Trophoblast cell (in vitro differentiated cells and primary cell): ENCODE measurements around the gene CYP2E1.

Experiments used
- DNase-seq, 2 donors: peaks; one replicate each; pipeline ENCODE4 v3.0.0-alpha.2; 2016
- H2AFZ ChIP-seq: 2 replicates; pipeline ENCODE4 v1.6.1; 2013; ENCODE audit warnings: low read length, moderate library complexity, mild to moderate bottlenecking; ENCODE audit not compliant: insufficient read depth, poor library complexity
- H2AK5ac ChIP-seq: 2 replicates; pipeline ENCODE4 v1.6.1; 2013; ENCODE audit warnings: mild to moderate bottlenecking, low read length
- H2BK120ac ChIP-seq: 2 replicates; pipeline ENCODE4 v1.6.1; 2013; ENCODE audit warnings: low read length, mild to moderate bottlenecking, moderate library complexity; ENCODE audit not compliant: insufficient read depth, poor library complexity
- H2BK12ac ChIP-seq: 2 replicates; pipeline ENCODE4 v1.6.1; 2013; ENCODE audit warnings: mild to moderate bottlenecking, low read length, moderate library complexity
- H2BK5ac ChIP-seq: 2 replicates; pipeline ENCODE4 v1.6.1; 2013; ENCODE audit warnings: low read length, low read depth, moderate library complexity, mild to moderate bottlenecking; ENCODE audit not compliant: poor library complexity
- H3K14ac ChIP-seq: 2 replicates; pipeline ENCODE4 v1.6.1; 2013; ENCODE audit warnings: mild to moderate bottlenecking, low read length
- H3K18ac ChIP-seq: 2 replicates; pipeline ENCODE4 v1.6.1; 2013; ENCODE audit warnings: mild to moderate bottlenecking, low read length
- H3K23ac ChIP-seq: 2 replicates; pipeline ENCODE4 v1.6.1; 2013; ENCODE audit warnings: low read length
- H3K27ac ChIP-seq: 2 replicates; pipeline ENCODE4 v1.5.1; 2013; ENCODE audit warnings: low read depth, mild to moderate bottlenecking, inconsistent platforms, low read length, moderate library complexity
- H3K27me3 ChIP-seq: 2 replicates; pipeline ENCODE4 v1.6.1; 2013; ENCODE audit warnings: inconsistent platforms, mild to moderate bottlenecking, low read length, moderate library complexity; ENCODE audit not compliant: insufficient read depth
- H3K36me3 ChIP-seq, 2 experiments: 1 replicate in 1 of 2; 2 replicates in 1 of 2; pipeline ENCODE4 v1.6.1; 2013; ENCODE audit warnings: low read length in 2 of 2, mild to moderate bottlenecking in 2 of 2, moderate library complexity in 1 of 2; ENCODE audit not compliant: insufficient read depth in 2 of 2, control insufficient read depth in 1 of 2
- H3K4ac ChIP-seq: 2 replicates; pipeline ENCODE4 v1.6.1; 2013; ENCODE audit warnings: low read depth, mild to moderate bottlenecking, low read length, moderate library complexity
- H3K4me1 ChIP-seq, 2 experiments: 1 replicate in 1 of 2; 2 replicates in 1 of 2; pipeline ENCODE4 v1.6.1; 2013; ENCODE audit warnings: low read length in 2 of 2, mild to moderate bottlenecking in 2 of 2, moderate library complexity in 1 of 2; ENCODE audit not compliant: insufficient read depth in 2 of 2, control insufficient read depth in 1 of 2
- H3K4me2 ChIP-seq: 2 replicates; pipeline ENCODE4 v1.6.1; 2013; ENCODE audit warnings: inconsistent platforms, mild to moderate bottlenecking, low read length, moderate library complexity
- H3K4me3 ChIP-seq: 2 replicates; pipeline ENCODE4 v1.5.1; 2013; ENCODE audit warnings: mild to moderate bottlenecking, low read depth, low read length, inconsistent platforms
- H3K79me1 ChIP-seq: one replicate; pipeline ENCODE4 v1.6.1; 2013; ENCODE audit warnings: low read length
- H3K79me2 ChIP-seq: 2 replicates; pipeline ENCODE4 v1.6.1; 2013; ENCODE audit warnings: low read length, mild to moderate bottlenecking; ENCODE audit not compliant: control insufficient read depth, insufficient read depth, poor library complexity
- H3K9ac ChIP-seq: 2 replicates; pipeline ENCODE4 v1.6.1; 2013; ENCODE audit warnings: mild to moderate bottlenecking, low read length
- H3K9me3 ChIP-seq: 2 replicates; pipeline ENCODE4 v1.6.1; 2013; ENCODE audit warnings: low read depth, mild to moderate bottlenecking, control low read depth, inconsistent platforms, low read length; ENCODE audit not compliant: insufficient read depth
- H4K12ac ChIP-seq: 2 replicates; pipeline ENCODE4 v1.6.1; 2013; ENCODE audit warnings: low read depth, mild to moderate bottlenecking, low read length, moderate library complexity
- H4K8ac ChIP-seq: 2 replicates; pipeline ENCODE4 v1.6.1; 2013; ENCODE audit warnings: low read depth, mild to moderate bottlenecking, low read length, moderate library complexity
- H4K91ac ChIP-seq: one replicate; pipeline ENCODE4 v1.6.1; 2013; ENCODE audit warnings: low read depth, mild to moderate bottlenecking, low read length, moderate library complexity
- WGBS: extraction: QIAGEN DNeasy Blood & Tissue Kit; methylation state at CpG from one replicate; pipeline ENCODE4 v1.1.7; 2013; ENCODE audit warnings: missing lambda C conversion rate; ENCODE audit not compliant: insufficient read length, insufficient coverage; ENCODE audit errors: extremely low coverage; 5-methylcytosine and 5-hydroxymethylcytosine counted together

Gene CYP2E1

GRCh38 chr10:133527771-133528271, 658 bp downstream of the CYP2E1 start:
- no peak for DNase-seq
- Histone ChIP-seq H3K14ac (no peak overlapping the region), H3K79me2 (no peaks in the 10 kb centered on the region), H3K23ac (no peak overlapping the region), H4K91ac (no peak overlapping the region), H3K4ac (no peak overlapping the region), H3K9me3 (peaks cover 60% of the 10 kb centered on the region), H4K8ac (no peak overlapping the region), H4K12ac (no peak overlapping the region), H3K27me3 (no peaks in the 10 kb centered on the region), H2AK5ac (no peak overlapping the region), H3K4me3 (no peak overlapping the region), H3K4me2 (no peak overlapping the region), H3K79me1 (no peaks in the 10 kb centered on the region), H3K9ac (no peak overlapping the region), H2BK120ac (no peak overlapping the region), H3K18ac (no peak overlapping the region), H2AFZ (no peak overlapping the region), H3K4me1 (no peaks in the 10 kb centered on the region), H3K27ac (no peak overlapping the region), H2BK5ac (no peak overlapping the region), H2BK12ac (no peak overlapping the region), H3K36me3 (no peaks in the 10 kb centered on the region)
- WGBS = no CpG with 5 or more reads among the region's 51 CpGs

GRCh38 chr10:133528296-133528844, 1.2 kb downstream of the CYP2E1 start:
- Histone ChIP-seq H3K9ac (no peak overlapping the region), H2AK5ac (no peak overlapping the region), H3K4me3 (peak overlapping the region; percentile 61), H4K91ac (no peak overlapping the region), H3K79me2 (no peaks in the 10 kb centered on the region), H4K12ac (no peak overlapping the region), H3K23ac (no peak overlapping the region), H2AFZ (peak overlapping the region; percentile 9), H3K4me1 (no peaks in the 10 kb centered on the region), H3K79me1 (no peaks in the 10 kb centered on the region), H4K8ac (no peak overlapping the region), H2BK5ac (no peak overlapping the region), H3K18ac (no peak overlapping the region), H3K36me3 (no peaks in the 10 kb centered on the region), H3K4me2 (no peak overlapping the region), H3K14ac (no peak overlapping the region), H3K27me3 (no peaks in the 10 kb centered on the region), H3K9me3 (peaks cover 66% of the 10 kb centered on the region), H2BK120ac (no peak overlapping the region), H2BK12ac (no peak overlapping the region), H3K4ac (no peak overlapping the region), H3K27ac (no peak overlapping the region)
- no CpG with 5 or more reads among the region's 50 CpGs for WGBS
- no peak for DNase-seq

- Histone ChIP-seq H2AFZ (no peak overlapping the region), H3K18ac (no peak overlapping the region), H2AK5ac (no peak overlapping the region), H4K91ac (no peak overlapping the region), H4K12ac (no peak overlapping the region), H3K79me1 (no peaks in the 10 kb centered on the region), H3K9me3 (peaks cover 70% of the 10 kb centered on the region), H3K79me2 (no peaks in the 10 kb centered on the region), H3K4me3 (no peak overlapping the region), H3K4me2 (no peak overlapping the region), H2BK12ac (no peak overlapping the region), H2BK5ac (no peak overlapping the region), H3K27ac (no peak overlapping the region), H4K8ac (no peak overlapping the region), H3K23ac (no peak overlapping the region), H3K14ac (no peak overlapping the region), H3K27me3 (no peaks in the 10 kb centered on the region), H3K4ac (no peak overlapping the region), H3K36me3 (no peaks in the 10 kb centered on the region), H3K9ac (no peak overlapping the region), H2BK120ac (no peak overlapping the region), H3K4me1 (no peaks in the 10 kb centered on the region)
- no peak for DNase-seq
- WGBS = no CpG with 5 or more reads among the region's 37 CpGs
These were observed 1.8 kb downstream of the CYP2E1 start for GRCh38 chr10:133528845-133529575.

- H3K9me3 ChIP-seq = peaks cover 76% of the 10 kb centered on the region
- no peak overlapping the region for H3K14ac ChIP-seq
- no peak overlapping the region for H3K4me2 ChIP-seq
- H3K4me3 ChIP-seq = no peak overlapping the region
- H3K23ac ChIP-seq = no peak overlapping the region
- H2BK12ac ChIP-seq = no peak overlapping the region
- no peak overlapping the region for H3K27ac ChIP-seq
- no peak overlapping the region for H3K9ac ChIP-seq
- H2AFZ ChIP-seq = no peak overlapping the region
- no peak overlapping the region for H4K8ac ChIP-seq
- H2BK5ac ChIP-seq = no peak overlapping the region
- H4K91ac ChIP-seq = no peak overlapping the region
- WGBS = no CpG with 5 or more reads among the region's 26 CpGs
- no peaks in the 10 kb centered on the region for H3K36me3 ChIP-seq
- no peaks in the 10 kb centered on the region for H3K27me3 ChIP-seq
- no peak overlapping the region for H3K18ac ChIP-seq
- no peaks in the 10 kb centered on the region for H3K79me1 ChIP-seq
- H2BK120ac ChIP-seq = no peak overlapping the region
- no peak overlapping the region for H2AK5ac ChIP-seq
- no peak for DNase-seq
- no peak overlapping the region for H3K4ac ChIP-seq
- H3K79me2 ChIP-seq = no peaks in the 10 kb centered on the region
- no peaks in the 10 kb centered on the region for H3K4me1 ChIP-seq
- H4K12ac ChIP-seq = no peak overlapping the region
These were observed 2.4 kb downstream of the CYP2E1 start for GRCh38 chr10:133529576-133529946.
